ENCODE measurements around the gene PIK3R3.

- TF ChIP-seq CTCF (IDR thresholded peaks at IDR 0.05; ENCODE audit: low read length): no peak
- no peak for TF ChIP-seq EZH2 (IDR thresholded peaks at IDR 0.05; ENCODE audit: borderline replicate concordance, low read length)
These were observed 20.3 kb downstream of the PIK3R3 start for GRCh38 chr1:46112108-46112507.

All from OCI-LY1 (cell line).